RWPE2 (cell line): ENCODE measurements around the gene GIGYF1.

Experiments used
- ATAC-seq: fragments of 200-7000 bp; cut with Tn5 transposase; 3 replicates; pipeline ENCODE4 v1.9.1; 2021; ENCODE audit warnings: low read depth
- DNase-seq: peaks from one replicate; pipeline ENCODE4 v3.0.0-alpha.2; 2020; ENCODE audit warnings: low spot score
- H3K27ac ChIP-seq: fragments of 450-650 bp; 2 replicates; pipeline ENCODE4 v1.5.1; 2017; ENCODE audit warnings: mild to moderate bottlenecking; ENCODE audit not compliant: poor library complexity, severe bottlenecking
- H3K27me3 ChIP-seq: fragments of 250-450 bp; sonication (Bioruptor Pico); 2 replicates; pipeline ENCODE4 v1.5.1; 2021; ENCODE audit warnings: mild to moderate bottlenecking, moderate library complexity; ENCODE audit not compliant: insufficient read depth, poor library complexity, severe bottlenecking
- H3K36me3 ChIP-seq: fragments of 250-450 bp; sonication (Bioruptor Pico); 2 replicates; pipeline ENCODE4 v1.5.1; 2020; ENCODE audit warnings: low read depth, mild to moderate bottlenecking, moderate library complexity
- H3K4me1 ChIP-seq: fragments of 250-450 bp; sonication (Bioruptor Pico); 2 replicates; pipeline ENCODE4 v1.5.1; 2021; ENCODE audit warnings: mild to moderate bottlenecking, moderate library complexity; ENCODE audit not compliant: insufficient read depth, poor library complexity, severe bottlenecking
- H3K4me3 ChIP-seq: fragments of 250-450 bp; sonication (Bioruptor Pico); 2 replicates; pipeline ENCODE4 v1.5.1; 2021; ENCODE audit warnings: mild to moderate bottlenecking, moderate library complexity; ENCODE audit not compliant: severe bottlenecking
- H3K9me3 ChIP-seq: fragments of 250-450 bp; sonication (Bioruptor Pico); 2 replicates; pipeline ENCODE4 v1.5.1; 2021; ENCODE audit warnings: mild to moderate bottlenecking, moderate library complexity; ENCODE audit not compliant: severe bottlenecking
- CTCF ChIP-seq: fragments of 450-650 bp; IDR thresholded peaks from one replicate; pipeline ENCODE4 v1.5.1; 2017; ENCODE audit warnings: mild to moderate bottlenecking, moderate library complexity; ENCODE audit not compliant: poor library complexity, severe bottlenecking

GIGYF1 gene

GRCh38 chr7:100687261-100687660 lies 6.8 kb downstream of the GIGYF1 start:
- Histone ChIP-seq H3K27me3 (no peaks in the 10 kb centered on the region), H3K36me3 (peaks cover 82% of the 10 kb centered on the region), H3K4me3 (no peak overlapping the region), H3K27ac (no peak overlapping the region), H3K4me1 (peaks cover 5% of the 10 kb centered on the region), H3K9me3 (no peaks in the 10 kb centered on the region)
- no peak for ATAC-seq
- no peak for TF ChIP-seq CTCF
- DNase-seq = no peak

- Histone ChIP-seq H3K27ac (no peak overlapping the region), H3K36me3 (peaks cover 81% of the 10 kb centered on the region), H3K4me1 (peaks cover under 1% of the 10 kb centered on the region), H3K9me3 (no peaks in the 10 kb centered on the region), H3K27me3 (no peaks in the 10 kb centered on the region), H3K4me3 (no peak overlapping the region)
- no peak for ATAC-seq
- no peak for DNase-seq
- TF ChIP-seq CTCF = no peak
Observed at GRCh38 chr7:100686822-100687211, 7.2 kb downstream of the GIGYF1 start.

GRCh38 chr7:100686201-100686821 lies 7.7 kb downstream of the GIGYF1 start:
- Histone ChIP-seq H3K4me3 (no peak overlapping the region), H3K4me1 (no peaks in the 10 kb centered on the region), H3K36me3 (peaks cover 85% of the 10 kb centered on the region), H3K27me3 (no peaks in the 10 kb centered on the region), H3K27ac (no peak overlapping the region), H3K9me3 (no peaks in the 10 kb centered on the region)
- ATAC-seq = no peak
- no peak for TF ChIP-seq CTCF
- no peak for DNase-seq

GRCh38 chr7:100685631-100686145 lies 8.4 kb downstream of the GIGYF1 start:
- H3K27me3 ChIP-seq = no peaks in the 10 kb centered on the region
- H3K36me3 ChIP-seq = peaks cover 88% of the 10 kb centered on the region
- no peak overlapping the region for H3K27ac ChIP-seq
- no peaks in the 10 kb centered on the region for H3K9me3 ChIP-seq
- no peak for DNase-seq
- no peak for ATAC-seq
- no peaks in the 10 kb centered on the region for H3K4me1 ChIP-seq
- TF ChIP-seq CTCF = no peak
- H3K4me3 ChIP-seq = no peak overlapping the region

- Histone ChIP-seq H3K27ac (no peak overlapping the region), H3K36me3 (peaks cover 91% of the 10 kb centered on the region), H3K4me1 (no peaks in the 10 kb centered on the region), H3K4me3 (no peak overlapping the region), H3K27me3 (no peaks in the 10 kb centered on the region), H3K9me3 (no peaks in the 10 kb centered on the region)
- DNase-seq (no peak), ATAC-seq (no peak)
- TF ChIP-seq CTCF = no peak
Observed at GRCh38 chr7:100685049-100685605, 8.9 kb downstream of the GIGYF1 start.
